Measurements from ENCODE around the gene FCHSD2.

The FCHSD2 gene

DNA sequence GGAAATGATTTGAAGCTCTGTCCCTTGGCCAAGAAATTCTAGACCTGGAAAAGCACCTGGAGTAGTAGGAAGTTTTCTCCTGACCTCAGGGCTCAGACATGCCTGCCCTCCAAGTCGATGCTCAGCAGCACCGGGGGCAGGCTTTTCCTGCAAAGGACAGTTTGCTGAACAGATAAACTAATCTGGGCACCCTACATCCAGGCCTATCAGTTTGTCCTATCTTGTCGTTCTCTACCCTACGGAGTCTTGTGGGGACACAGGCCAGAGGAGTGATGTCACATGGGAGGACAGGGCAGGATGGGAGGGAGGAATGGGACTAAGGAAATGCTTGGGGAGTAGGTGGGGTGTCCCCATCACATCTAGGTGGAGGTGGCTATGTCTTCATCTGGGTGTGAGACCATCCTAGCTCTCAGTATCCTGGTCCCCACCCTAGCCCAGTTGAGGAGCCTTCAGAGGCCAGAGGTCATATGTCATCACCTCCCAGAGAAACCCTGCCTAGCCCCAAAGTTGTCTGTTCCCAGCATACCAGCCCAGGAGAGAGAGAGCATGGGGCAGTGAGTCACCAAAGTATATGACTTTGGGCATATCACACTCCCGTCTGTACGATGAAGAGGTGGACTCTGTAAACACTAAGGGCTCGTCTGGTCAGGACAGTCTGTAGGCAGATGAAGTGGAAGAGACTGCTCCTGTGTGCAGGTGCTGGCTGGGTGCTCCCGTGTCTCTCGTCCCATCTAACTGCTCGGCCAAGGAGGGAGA is 18.1 kb upstream of the FCHSD2 start:
- DNase-seq (no peak), ATAC-seq (no peak)
- Mint-ChIP-seq H3K4me3 (no peak overlapping the region), H3K27ac (peak overlapping the region; percentile 12 to 73), H3K4me1 (peaks cover 26% of the 10 kb centered on the region), H3K9me3 (no peaks in the 10 kb centered on the region), H3K27me3 (no peaks in the 10 kb centered on the region)

DNA sequence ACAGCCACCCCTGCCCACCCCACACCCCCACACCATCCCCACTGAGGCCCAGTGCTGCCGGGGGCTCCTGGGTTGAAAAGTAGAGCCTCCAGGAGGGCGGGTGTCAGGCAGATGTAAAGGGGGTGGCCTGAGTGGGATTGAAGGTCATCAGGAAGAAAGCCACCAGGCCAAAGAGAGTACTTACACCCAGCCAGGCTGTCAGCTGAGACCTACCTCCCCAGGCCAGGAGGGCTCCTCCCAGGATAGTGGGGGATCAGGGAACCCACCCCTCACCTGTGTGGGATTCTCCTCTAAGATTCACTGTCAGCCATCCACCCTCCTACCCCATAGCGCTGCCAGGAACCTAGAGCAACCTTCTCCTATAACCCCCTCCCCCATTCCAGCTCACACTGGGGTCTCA is 17.2 kb upstream of the FCHSD2 start:
- H3K4me1 Mint-ChIP-seq = peaks cover 35% of the 10 kb centered on the region
- peak overlapping the region in 1 of 2 donors; percentile 73 for H3K27ac Mint-ChIP-seq
- ATAC-seq = no peak
- H3K27me3 Mint-ChIP-seq = no peaks in the 10 kb centered on the region
- no peak for DNase-seq
- no peaks in the 10 kb centered on the region for H3K9me3 Mint-ChIP-seq
- H3K4me3 Mint-ChIP-seq = no peak overlapping the region

DNA sequence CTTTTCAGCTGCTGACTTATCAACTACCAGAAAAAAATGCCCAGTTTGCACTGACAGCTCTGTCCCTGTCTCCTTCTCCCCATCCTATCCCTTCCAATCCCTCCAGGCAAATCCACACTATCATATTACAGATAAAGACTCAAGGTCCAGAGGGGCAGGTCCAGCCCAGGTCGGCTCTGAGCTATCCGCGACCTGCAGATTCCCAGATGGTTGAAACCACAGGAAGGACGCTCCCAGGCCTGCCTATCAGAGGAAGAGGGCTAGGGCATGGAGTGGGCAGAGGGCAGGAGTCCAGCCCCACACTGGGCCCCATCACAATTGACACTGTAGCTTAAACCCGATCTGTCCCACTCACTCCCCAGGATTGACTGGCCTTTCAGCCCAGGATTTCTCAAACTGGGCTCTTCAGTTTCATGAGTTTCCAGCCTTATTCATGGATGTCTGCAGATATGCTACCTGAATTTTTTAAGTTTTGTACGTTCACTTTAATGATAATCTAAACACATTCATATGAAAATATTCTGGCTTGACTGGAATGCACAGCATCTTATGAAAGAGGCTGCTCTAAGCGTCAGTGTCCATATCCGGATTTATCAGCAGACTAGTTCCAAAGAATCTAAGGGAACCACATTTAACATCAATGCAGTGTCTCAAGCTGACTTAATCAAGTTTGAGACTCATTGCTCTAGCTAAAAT is 16.4 kb upstream of the FCHSD2 start:
- Mint-ChIP-seq H3K4me3 (no peak overlapping the region), H3K27me3 (no peaks in the 10 kb centered on the region), H3K4me1 (peaks cover 43% of the 10 kb centered on the region), H3K9me3 (no peaks in the 10 kb centered on the region), H3K27ac (no peak overlapping the region)
- DNase-seq = no peak
- ATAC-seq = no peak

DNA sequence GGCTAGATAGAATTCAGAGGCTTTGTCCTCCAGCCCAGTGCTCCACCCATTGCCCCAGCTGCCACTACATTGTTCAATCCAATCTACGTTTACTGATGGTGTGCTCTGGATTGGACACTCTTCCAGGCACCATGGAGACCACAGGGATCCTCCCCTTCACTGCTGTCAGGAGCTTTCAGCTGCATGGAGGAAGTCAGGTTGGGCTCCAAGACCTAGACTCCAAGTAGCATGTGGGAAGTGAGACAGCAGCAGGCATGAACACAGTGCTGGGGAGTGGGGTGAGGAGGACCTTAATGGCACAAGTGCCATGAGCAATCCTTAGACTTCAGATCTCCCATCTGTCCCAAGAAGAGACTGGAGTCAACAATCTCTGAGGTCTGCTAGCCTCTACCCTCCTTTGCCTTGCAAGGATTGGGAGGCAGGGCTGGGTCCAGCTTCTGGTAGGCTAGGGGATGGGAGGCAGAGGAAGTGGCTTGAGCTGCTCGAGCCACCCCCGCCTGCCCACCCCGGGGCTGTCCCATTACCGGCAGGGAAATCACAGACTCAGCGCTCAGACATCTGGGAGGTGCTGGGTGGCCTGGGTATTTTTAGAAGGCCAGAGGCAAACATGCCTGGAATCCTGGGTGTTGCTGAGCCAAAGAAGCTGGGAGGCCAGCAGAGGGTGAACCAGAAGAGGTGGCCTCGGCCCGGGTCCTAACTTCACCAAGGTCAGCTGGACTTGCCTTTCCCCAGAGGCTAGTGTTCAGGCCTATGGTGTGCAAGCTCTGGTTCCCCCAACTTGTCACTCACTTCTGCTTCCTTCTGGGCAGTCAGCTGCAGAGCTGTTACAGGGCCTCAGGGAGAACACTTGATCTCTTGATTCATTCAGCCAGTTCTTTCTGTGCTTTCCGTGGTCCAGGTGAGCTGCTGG is 15.2 kb upstream of the FCHSD2 start:
- Mint-ChIP-seq H3K9me3 (no peaks in the 10 kb centered on the region), H3K4me1 (peaks cover 55% of the 10 kb centered on the region), H3K27me3 (no peaks in the 10 kb centered on the region), H3K4me3 (no peak overlapping the region), H3K27ac (peak overlapping the region in 1 of 2 donors; percentile 48)
- ATAC-seq (no peak), DNase-seq (no peak)

DNA sequence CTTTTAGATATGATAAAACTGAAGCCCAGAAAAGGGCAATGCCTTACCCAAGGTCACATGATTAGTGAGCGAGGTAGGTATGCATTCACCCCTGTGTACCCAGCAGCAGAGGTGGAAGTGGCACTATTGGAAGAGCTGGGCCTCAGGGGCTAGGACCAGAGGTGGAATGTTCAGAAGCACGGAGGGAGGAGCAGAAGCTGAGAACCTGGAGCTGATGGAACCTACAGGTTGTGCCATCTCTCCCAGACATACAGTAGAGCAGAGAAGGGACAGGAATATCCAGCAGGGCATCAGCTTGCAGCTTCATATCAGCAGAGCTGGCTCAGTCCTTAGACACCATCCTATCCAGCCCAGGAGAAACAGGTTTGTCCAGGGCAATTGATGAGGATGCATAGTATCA is 14.6 kb upstream of the FCHSD2 start:
- Mint-ChIP-seq H3K9me3 (no peaks in the 10 kb centered on the region), H3K27me3 (no peaks in the 10 kb centered on the region), H3K27ac (no peak overlapping the region), H3K4me3 (no peak overlapping the region), H3K4me1 (peaks cover 61% of the 10 kb centered on the region)
- no peak for DNase-seq
- ATAC-seq = no peak

DNA sequence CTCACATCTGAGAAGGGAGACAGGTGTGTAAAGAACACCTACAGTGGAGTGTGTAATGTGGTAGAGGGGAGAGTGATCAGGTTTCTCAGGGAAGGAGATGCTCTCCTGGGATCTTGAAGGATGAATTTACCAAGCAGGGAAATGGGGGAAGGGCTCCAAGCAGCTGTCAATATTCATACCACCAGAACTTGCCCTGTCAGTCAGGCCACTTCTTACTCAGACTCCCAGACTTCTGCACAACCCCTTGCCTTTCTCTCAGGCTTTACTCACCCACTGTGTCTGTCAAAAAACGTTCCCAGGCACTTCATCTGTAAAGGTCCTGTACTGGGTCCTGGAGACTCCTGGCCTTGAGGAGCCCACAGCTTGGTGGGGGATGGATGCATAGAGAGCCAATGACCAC is 14.0 kb upstream of the FCHSD2 start:
- ATAC-seq = no peak
- H3K27me3 Mint-ChIP-seq = no peaks in the 10 kb centered on the region
- DNase-seq = no peak
- no peak overlapping the region for H3K4me3 Mint-ChIP-seq
- H3K27ac Mint-ChIP-seq = no peak overlapping the region
- no peaks in the 10 kb centered on the region for H3K9me3 Mint-ChIP-seq
- peaks cover 61% of the 10 kb centered on the region for H3K4me1 Mint-ChIP-seq

DNA sequence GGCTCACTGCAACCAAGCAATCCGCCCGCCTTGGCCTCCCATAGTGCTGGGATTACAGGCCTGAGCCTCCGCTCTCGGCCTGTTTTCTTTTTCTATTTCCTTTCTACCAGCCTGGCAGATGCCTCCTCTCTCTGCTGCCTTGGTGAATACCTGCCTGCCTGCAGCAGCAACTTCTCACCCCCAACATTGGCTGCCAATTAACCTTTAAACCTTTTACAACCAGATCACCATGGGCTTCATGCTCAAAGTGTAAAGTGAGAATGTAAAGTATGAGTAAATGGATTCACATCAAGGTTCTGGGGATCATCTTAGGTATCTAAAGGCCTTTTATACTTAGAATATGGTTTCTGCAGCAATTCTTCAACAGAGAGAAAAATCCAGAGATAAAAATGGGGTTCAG is 13.0 kb upstream of the FCHSD2 start:
- ATAC-seq (no peak), DNase-seq (no peak)
- Mint-ChIP-seq H3K4me1 (peaks cover 64% of the 10 kb centered on the region), H3K4me3 (peak overlapping the region; percentile 20 to 41), H3K27ac (no peak overlapping the region), H3K27me3 (no peaks in the 10 kb centered on the region), H3K9me3 (no peaks in the 10 kb centered on the region)

DNA sequence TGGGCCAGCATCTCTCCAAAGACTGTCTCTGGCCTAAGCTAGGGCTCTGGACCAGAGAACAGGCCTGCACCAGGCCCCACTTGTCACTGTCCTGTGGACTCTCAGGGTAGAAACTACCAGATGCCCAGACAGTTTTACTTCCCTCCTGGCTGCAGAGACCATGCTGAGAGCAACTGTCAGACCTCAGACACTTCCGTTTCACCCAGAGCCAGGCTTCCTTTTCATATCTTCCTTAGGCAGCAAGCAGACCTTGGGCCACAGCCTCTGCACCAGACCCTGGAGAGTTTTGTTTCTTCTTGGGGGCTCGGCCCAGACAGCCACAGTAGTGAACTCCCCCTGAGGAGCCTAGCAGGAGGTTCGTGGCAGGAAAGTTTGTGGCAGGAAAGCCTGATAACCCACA is 12.1 kb upstream of the FCHSD2 start:
- DNase-seq (peak; percentile 26 to 59), ATAC-seq (peak; percentile 58)
- Mint-ChIP-seq H3K4me1 (peaks cover 68% of the 10 kb centered on the region), H3K9me3 (no peaks in the 10 kb centered on the region), H3K27ac (peak overlapping the region; percentile 80 to 90), H3K4me3 (peak overlapping the region; percentile 61 to 62), H3K27me3 (no peaks in the 10 kb centered on the region)

DNA sequence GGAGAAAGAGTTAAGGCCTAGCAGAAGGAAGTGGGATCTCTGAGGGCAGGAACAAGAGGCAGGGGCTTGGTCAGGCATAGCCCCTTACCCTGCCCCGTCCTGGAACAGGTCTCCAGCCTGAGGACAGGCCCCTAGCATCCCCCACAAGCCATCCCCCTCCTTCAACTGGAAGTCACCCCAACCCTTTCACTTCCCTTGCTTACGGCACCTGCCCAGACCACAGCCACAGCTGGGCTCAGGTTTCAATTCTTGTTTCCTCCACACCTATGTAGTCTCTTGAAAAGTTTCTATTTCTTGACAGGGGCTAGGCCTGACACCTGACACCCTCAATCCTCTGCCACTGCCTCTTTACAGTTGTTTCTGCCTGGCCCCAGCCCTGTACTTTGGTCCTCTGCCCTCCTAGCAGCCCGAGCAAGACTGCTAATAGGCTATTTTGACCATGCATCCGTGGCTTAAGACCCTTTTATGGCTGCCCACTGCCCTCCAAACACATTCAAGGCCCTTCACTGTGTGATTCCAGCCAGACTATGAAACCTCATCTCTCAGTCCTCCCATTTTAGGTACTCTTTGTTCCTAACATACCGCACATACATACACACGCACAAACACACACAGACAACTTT is 10.9 kb upstream of the FCHSD2 start:
- Mint-ChIP-seq H3K27ac (peak overlapping the region; percentile 72 to 93), H3K4me1 (peaks cover 72% of the 10 kb centered on the region), H3K9me3 (no peaks in the 10 kb centered on the region), H3K27me3 (no peaks in the 10 kb centered on the region), H3K4me3 (peak overlapping the region; percentile 8 to 62)
- DNase-seq (peak; percentile 41 to 71), ATAC-seq (peak; percentile 92)

DNA sequence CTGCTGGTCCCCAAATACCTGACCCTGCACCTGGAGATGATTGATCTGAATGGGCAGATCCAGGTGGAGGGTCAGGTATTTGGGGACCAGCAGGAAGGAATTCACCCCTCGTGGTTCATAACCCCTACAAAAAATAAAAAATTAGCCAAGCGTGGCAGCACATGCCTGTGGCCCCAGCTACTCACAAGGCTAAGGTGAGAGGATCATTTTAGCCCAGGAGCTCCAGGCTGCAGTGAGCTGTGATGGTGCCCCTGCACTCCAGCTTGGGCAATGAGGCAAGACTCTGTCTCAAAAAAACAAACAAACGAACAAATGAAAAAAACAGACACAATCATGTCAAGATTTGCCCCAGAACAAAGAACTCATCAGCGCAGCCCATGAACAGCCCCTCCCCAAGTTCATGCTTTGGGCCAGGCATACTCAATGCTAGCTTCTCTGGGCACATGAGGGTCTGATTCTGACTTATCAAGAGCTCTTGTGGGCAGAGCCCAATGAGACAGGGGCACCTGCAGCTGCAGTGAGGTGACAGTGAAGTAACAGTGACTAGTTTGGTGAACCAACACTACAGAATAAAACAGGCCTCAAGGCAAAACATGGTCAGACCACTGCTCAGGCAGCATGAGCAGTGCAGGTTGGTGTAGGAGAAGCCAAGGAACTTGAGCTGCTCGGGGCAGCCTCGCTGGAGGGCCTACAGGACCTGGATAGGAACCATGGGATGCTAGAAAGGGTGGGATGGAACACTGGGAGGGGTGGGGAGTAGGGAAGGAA is 10.2 kb upstream of the FCHSD2 start:
- Mint-ChIP-seq H3K9me3 (no peaks in the 10 kb centered on the region), H3K27ac (peak overlapping the region in 1 of 2 donors; percentile 76), H3K4me1 (peaks cover 72% of the 10 kb centered on the region), H3K27me3 (no peaks in the 10 kb centered on the region), H3K4me3 (peak overlapping the region in 1 of 2 donors; percentile 25)
- ATAC-seq (peak; percentile 41), DNase-seq (no peak)

DNA sequence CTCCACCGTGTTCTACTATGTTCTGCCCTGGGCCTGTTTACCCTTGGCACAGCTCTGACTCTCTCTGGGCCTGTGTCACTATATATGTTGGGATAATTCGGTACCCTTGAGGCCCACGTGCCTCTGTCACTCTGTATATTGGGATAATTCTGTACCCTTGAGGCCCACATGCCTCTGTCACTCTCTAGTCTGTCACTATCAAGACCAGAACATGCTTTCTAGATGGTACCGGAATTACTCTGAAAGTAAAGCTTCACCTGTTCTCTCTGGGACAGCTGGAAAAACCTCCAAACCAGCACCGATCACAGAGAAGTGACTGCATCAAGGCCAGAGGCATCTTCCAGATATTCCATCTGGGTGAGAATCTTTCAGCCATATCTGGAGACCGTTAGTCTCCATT is 9.3 kb upstream of the FCHSD2 start:
- no peak overlapping the region for H3K4me3 Mint-ChIP-seq
- DNase-seq = no peak
- ATAC-seq = no peak
- peaks cover 4% of the 10 kb centered on the region for H3K27me3 Mint-ChIP-seq
- H3K9me3 Mint-ChIP-seq = no peaks in the 10 kb centered on the region
- peak overlapping the region in 1 of 2 donors; percentile 47 for H3K27ac Mint-ChIP-seq
- peaks cover 70% of the 10 kb centered on the region for H3K4me1 Mint-ChIP-seq

DNA sequence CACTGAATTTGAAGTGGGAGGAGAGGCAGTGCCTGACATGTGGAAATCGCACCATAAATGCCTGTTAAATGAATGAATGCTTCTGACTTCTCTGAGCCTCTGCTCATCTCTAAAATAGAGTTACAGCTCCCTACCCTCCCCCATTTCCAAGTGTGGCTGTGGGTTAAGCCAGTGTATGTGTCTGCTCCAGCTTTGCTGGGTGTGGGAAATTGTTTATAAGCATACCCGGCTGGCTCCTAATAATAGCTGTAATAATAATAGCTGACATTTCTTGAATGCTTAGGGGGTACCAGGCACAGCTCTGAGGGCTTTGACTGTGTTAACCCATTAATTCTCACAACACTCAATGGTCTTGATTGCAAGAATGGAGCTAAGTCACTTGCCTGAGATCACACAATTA is 7.0 kb upstream of the FCHSD2 start:
- ATAC-seq (no peak), DNase-seq (no peak)
- no peaks in the 10 kb centered on the region for H3K9me3 Mint-ChIP-seq
- H3K4me1 Mint-ChIP-seq = peaks cover 53% of the 10 kb centered on the region
- H3K27ac Mint-ChIP-seq = no peak overlapping the region
- H3K4me3 Mint-ChIP-seq = no peak overlapping the region
- H3K27me3 Mint-ChIP-seq = peaks cover 8% of the 10 kb centered on the region

DNA sequence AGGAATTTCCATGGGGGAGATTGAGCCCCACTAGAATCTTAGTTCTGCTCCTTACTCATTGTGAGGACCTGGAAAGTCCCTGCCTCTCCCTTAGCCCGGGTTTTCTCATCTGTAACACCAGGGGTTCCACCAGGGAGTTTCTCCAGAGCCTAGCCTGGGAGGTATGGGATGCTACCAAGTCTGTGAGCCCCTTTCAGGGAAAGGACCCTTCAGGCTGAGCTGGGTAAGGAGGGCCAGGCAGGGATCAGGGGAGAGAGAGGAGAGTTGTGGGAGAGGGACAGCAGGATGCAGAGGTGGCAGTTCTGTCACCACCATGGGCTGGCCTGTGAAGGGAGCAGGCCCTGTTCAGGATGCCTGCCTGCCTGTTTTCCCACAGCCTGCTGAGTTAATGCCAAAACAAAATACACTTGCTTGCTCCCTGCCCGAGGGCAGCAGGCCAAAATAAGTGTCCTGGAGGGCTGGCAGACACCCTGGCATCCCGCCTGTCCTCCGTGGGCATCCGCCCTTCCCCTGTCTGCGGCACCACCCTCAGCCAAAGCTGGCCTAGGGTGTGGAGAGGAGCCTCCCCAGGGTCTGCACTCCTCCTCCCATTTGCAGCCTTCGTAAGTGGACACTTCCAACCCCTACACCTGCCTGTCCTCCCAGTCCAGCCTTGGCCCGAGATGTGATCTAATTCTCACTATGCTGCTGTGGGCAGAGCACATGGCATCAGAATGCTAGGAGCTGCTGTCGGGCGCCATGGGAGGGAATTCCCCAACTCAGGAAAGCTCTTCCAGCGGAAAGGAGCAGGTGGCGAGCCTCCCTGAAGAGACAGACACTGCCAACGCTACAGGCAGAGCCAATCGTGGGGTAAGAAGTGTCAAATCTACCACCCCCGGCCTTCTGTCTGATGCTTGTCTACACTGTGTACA is 5.9 kb upstream of the FCHSD2 start:
- Mint-ChIP-seq H3K4me1 (peaks cover 50% of the 10 kb centered on the region), H3K27ac (peak overlapping the region; percentile 6 to 71), H3K27me3 (peaks cover 8% of the 10 kb centered on the region), H3K4me3 (peak overlapping the region in 1 of 2 donors; percentile 31), H3K9me3 (no peaks in the 10 kb centered on the region)
- ATAC-seq = no peak
- no peak for DNase-seq
